GM21528 (cell line): ENCODE data around the gene ATAD3B.

Source experiments
- ATAC-seq: cut with Tn5 transposase; IDR thresholded peaks from one replicate; pipeline ENCODE4 v1.9.1; 2021; ENCODE audit warnings: mild to moderate bottlenecking, moderate library complexity; ENCODE audit not compliant: unreplicated experiment, low FRiP score

Gene ATAD3B

DNA sequence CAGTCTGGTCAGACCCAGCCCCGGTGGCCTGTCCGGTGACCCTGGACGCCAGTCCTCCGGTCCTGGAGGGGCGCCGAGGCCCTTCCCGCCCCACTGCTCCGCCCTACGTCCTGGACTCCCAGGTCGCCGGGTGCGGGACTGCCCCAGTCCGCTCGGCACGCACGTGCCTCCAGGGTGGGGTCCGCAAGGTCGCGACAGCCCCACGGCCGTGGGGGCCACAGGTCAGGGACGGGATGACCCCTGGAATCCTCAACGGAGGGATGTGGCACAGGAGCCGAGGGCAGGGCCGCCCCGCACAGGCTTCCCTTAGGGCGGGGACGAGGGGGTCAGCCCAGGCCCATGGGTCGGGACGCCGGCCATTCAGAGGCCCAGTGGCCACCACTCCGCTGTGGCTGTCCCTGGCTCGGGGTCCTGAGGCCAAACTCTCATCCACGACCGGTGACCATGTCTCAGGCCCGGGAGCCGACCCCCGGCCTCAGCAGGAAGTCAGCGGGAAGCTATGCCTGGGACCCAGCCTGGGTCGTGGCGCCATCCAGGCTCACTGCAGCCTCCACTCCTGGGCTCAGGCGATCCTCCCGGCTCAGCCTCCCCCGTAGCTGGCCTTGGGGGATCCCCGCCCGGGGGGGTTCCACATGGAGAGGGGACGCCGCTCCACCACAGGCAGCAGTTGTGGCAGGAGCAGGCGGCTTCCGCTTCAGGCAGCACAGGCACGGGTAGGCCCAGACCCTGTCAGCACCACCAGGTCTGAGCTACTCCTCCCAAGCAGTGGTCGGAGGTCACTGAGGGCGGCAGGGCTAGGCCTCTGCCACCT, 69.5 kb downstream of the ATAD3B start:
- ATAC-seq, result no peak

DNA sequence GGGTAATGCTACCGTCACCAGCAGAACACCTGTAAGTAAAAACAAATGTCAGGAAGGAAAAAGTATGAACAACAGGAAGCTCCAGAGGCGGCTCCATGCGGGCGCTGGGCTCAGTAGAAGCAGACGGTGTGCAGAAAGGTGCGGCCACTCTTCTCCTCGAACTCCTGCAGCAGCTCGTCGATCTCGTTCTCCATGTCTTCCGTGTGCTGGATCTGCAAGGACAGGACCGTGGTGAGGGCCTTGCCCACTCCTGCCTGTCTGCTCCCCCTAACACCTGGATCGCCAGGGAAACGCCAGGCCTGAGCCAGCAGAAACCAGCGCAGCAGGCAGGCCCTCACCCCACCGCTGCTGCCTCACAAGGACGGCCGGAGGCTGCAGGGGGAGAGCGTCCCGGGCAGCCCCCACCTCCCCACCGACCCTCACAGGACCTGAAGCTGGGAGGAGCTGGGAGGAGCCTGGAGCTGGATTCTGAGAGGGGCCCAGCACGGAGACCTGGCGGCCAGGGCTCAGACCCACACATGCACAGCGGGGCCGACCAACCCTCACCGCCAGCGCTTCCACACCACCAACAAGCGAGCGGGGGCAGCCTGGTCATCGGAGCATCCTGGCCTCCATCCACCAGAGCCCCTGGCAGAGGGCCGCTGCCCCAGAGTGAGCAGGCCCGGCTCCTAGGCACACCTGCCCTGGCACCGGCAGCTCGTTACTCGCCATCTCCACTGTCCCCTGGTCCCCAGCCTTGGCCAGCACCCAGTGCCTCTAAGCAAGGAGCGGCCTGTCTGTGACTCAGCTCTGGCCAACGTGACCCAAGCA, 70.6 kb downstream of the ATAD3B start:
- no peak for ATAC-seq

DNA sequence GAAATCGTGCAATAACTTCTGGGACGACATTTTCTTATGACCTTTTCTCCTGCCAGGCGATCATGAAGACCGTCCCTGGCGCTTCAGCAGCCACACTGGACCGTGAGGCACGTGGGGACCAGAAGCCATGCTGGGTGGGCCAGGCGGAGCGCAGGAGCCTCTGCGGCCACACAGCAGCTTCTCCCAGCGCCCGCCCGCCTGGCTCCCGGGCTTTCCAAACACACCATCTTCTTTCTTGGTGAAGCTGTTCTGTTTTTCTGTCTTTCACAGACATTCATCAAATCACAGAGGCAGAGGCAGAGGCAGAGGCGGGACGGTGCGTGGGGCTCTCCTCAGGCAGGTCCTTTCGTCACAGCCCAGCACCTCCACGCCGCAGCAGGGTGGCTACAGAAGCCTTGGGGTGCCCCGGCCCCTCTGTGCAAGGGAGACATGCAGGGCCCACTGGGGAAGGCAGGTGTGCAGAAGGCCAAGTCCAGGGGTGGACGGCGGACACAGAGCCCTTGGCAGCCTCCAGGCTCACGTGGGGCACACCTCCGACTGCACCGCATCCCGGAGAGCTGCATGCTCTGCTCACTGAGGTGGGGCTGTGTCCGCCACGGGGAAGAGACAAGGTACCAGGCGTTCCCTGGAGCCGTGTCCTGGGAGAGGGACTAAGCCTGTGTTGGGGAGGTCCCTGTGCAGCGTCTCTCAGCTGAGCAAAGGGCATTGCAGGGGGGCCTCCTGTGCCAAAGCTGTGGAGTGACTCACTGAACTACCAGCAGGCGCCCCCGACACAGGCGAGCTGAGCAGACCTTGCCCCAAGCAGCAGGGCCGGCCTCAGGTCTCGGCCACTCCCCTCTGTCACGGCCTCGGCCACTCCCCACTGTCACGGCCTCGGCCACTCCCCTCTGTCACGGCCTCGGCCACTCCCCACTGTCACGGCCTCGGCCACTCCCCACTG, 71.5 kb downstream of the ATAD3B start:
- no peak for ATAC-seq

DNA sequence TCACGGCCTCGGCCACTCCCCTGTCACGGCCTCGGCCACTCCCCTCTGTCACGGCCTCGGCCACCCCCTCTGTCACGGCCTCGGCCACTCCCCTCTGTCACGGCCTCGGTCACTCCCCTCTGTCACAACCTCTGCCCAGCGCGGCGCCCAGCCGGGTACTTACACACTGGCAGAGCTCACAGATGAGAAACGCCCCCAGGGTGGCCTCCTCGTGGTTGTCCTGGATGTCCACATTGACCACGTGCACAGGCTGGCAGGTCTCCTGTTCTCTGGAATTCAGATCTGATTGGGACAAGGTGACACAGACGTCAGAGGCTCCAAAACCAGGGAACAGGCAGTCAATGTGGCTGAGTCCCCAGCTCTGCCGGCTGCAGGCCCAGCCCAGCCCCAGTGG, 72.1 kb downstream of the ATAD3B start:
- no peak for ATAC-seq

DNA sequence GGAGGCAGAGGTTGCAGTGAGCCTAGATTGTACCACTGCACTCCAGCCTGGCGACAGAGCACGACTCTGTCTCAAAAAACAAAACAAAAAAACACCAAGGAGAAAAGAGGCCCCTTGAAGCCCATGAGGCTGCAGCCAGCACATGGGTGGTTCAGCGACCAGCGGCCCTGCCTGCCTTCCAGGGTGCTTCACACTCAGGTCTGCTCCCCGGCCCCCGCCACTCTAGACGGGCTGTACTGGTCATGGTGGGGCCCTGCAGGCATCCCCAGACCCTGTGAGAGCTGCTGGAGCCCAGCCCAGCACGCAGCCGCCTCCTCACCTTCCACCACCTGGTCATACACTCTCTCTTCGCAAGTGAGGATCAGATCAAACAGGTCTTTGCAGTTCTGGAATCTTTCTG, 73.0 kb downstream of the ATAD3B start:
- no peak for ATAC-seq
